ENCODE results near the gene CCDC186.

The CCDC186 gene

GRCh38 chr10:114188001-114188400 is 14.0 kb upstream of the CCDC186 start:
- TF ChIP-seq CTCF (IDR thresholded peaks at IDR 0.05; ENCODE audit: extremely low read depth, missing control alignments) = no peak
- DNase-seq (ENCODE audit: low spot score) = no peak

DNA sequence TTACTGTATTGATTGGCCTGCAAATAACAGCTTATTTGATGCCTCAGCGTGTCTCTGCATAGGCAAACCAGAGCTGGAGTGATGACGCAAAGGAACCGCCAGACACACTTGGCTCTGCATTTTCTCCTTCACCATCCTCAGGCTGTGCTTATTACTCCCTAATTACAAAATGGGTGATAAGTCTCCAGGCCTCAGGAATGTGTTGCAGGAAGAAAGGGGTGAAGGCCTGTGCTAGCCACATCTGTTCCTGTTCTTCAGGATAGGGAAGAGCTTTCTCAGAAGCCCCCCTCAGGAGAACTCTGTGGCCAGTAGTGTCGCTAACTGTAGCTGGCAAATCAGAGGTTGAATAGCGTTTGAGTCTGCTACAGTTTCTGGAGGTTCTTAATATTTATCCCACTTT is 10.3 kb upstream of the CCDC186 start:
- DNase-seq (ENCODE audit: low spot score) = no peak
- no peak for TF ChIP-seq CTCF (IDR thresholded peaks at IDR 0.05; ENCODE audit: extremely low read depth, missing control alignments)

- DNase-seq (ENCODE audit: low spot score) = no peak
- no peak for TF ChIP-seq CTCF (IDR thresholded peaks at IDR 0.05; ENCODE audit: extremely low read depth, missing control alignments)
Measured at GRCh38 chr10:114183563-114183962, 9.6 kb upstream of the CCDC186 start.

GRCh38 chr10:114181971-114182370 is 8.0 kb upstream of the CCDC186 start:
- no peak for DNase-seq (ENCODE audit: low spot score)
- no peak for TF ChIP-seq CTCF (IDR thresholded peaks at IDR 0.05; ENCODE audit: extremely low read depth, missing control alignments)

- no peak for DNase-seq (ENCODE audit: low spot score)
- no peak for TF ChIP-seq CTCF (IDR thresholded peaks at IDR 0.05; ENCODE audit: extremely low read depth, missing control alignments)
Measured at GRCh38 chr10:114180937-114181336, 6.9 kb upstream of the CCDC186 start.

- DNase-seq (ENCODE audit: low spot score) = no peak
- no peak for TF ChIP-seq CTCF (IDR thresholded peaks at IDR 0.05; ENCODE audit: extremely low read depth, missing control alignments)
Measured at GRCh38 chr10:114179747-114180146, 5.7 kb upstream of the CCDC186 start.

GRCh38 chr10:114179148-114179547 is 5.1 kb upstream of the CCDC186 start, which contains the start of gene TDRD1:
TSS of gene TDRD1 (plus strand) at chr10:114179353. CDS start at chr10:114187832, 8,479 bp downstream.
- DNase-seq (ENCODE audit: low spot score) = no peak
- no peak for TF ChIP-seq CTCF (IDR thresholded peaks at IDR 0.05; ENCODE audit: extremely low read depth, missing control alignments)

Measured in GM20000 (cell line).